Activated CD8-positive, alpha-beta memory T cell treated with anti-CD3 and anti-CD28 coated beads for 1 hour (primary cell): ENCODE data around the gene FCHSD2.
"Not testable (repeated sequence)": the region's sequence is repeated elsewhere in the genome, so short reads cannot be mapped to it uniquely, and the experiment has no call there.

ENCODE experiments used
- DNase-seq, 2 donors: peaks; one replicate each; pipeline ENCODE4 v3.0.0-alpha.2; 2020; ENCODE audit warnings: low read depth in 1 of 2; ENCODE audit errors: extremely low read depth in 1 of 2

Gene FCHSD2

DNA sequence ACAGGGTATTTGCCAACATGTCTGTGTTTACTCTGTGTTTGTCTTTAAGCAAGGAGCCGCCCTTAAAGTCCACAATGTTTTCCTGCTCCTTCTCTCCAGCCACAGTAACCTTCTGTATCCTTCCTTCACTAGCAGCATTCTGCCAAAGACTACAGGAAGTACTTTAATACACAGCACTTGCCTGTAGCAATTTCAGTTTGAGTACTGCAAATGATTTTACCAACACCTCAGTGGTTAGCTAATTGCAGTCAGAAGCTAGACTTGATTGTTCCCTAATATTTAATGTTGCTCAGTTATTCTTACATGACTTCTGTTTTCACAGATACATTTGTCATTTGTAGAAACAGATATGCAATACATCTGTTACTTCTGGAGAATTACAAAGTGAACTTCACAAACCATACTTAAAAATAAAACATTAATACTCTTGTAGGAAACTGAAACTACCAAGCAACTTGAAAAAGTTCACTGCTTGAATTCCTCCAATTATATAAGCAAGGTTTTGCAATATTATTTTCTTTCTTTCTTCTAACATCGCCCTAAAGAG lies 69.1 kb downstream of the FCHSD2 start:
- no peak for DNase-seq

DNA sequence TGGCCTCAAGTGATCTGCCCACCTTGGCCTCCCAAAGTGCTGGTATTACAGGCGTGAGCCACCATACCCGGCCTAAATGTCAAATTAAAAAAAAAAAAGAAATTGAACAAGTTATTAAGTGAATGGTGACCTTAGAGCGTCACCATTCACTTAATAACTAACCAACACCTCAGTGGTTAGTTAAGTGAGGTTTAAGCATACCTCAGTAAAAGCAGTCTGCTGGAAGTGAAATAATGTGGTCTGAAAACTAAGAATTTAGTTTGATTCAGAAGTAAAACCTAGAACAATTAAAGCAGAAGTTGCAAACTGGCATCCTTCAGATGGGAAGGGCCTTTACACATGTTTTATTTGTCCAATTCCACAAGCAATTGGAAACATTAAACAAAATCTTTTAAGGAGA lies 71.5 kb downstream of the FCHSD2 start:
- no peak for DNase-seq

DNA sequence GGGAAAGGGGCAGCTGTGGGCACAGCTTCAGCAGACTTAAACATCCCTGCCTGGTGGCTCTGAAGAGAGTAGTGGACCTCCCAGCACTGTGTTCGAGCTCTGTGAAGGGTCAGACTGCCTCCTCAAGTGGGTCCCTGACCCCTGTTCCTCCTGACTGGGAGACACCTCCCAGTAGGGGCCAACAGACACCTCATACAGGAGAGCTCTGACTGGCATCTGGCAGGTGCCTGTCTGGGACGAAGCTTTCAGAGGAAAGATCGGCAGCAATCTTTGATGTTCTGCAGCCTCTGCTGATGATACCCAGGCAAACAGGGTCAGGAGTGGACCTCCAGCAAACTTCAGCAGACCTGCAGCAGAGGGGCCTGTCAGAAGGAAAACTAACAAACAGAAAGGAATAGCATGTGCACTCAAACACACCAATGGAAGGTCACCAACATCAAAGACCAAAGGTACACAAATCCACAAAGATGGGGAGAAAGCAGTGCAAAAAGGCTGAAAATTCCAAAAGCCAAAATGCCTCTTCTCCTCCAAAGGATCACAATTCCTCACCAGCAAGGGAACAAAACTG lies 80.2 kb downstream of the FCHSD2 start:
- DNase-seq, result not testable (repeated sequence)

DNA sequence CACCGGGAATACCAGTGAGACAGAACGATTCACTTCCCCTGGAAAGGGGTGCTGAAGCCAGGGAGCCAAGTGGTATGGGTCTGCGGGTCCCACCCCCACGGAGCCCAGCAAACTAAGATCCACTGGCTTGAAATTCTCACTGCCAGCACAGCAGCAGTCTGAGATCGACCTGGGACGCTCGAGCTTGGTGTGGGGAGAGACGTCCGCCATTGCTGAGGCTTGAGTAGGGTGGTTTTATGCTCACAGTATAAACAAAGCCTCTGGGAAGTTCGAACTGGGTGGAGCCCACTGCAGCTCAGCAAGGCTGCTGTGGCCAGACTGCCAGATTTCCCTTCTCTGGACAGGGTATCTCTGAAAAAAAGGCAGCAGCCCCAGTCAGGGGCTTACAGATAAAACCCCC lies 80.7 kb downstream of the FCHSD2 start:
- not testable (repeated sequence) for DNase-seq

DNA sequence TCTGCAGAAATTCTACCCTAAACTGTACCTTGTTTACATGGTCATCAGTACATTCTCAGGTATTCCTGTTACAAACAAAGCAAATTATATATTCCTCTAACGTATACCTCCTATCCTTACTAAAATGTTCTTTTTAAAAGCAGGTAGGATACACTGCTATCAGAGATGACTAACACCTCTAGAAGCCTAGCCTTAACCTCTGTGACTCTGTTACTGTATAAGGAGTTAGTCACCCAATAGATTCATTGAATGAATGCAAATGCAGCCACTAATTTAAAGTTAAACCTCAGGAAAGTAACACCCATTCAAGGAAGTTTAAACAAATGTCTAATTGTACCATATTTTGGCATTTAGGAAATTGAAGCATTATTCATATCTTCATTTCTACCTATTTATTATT lies 82.2 kb downstream of the FCHSD2 start:
- no peak for DNase-seq

DNA sequence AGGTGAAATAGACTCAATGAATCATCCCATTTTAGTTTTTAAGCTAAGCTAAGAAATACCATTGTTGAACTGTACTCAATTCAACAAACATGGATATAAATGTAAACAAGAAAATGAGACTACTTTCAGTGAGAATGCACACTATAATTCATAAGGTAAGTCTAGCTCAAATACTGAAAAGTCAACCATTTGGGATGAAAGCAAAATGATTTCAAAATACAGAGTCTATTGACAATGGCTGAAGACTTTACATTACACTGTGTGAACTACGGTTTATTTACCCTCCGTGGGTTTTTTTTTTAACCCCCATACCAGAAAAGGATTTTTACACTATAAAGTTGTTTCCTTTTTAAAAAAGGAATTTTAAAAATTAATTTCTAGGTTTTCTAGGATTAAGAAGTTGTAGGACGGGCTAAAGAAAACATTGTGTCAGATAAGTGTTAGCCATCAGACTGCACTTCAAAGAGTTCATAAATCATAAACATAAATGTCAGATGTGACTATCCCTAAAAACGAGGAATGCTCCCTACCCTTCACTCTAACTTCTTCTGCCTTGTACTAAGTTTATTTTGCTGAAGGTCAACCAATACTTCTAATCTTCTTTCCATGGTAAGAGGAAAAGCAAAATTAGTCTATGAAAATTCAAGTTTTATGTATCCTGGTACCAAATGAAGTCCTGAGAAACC lies 83.0 kb downstream of the FCHSD2 start:
- no peak for DNase-seq

DNA sequence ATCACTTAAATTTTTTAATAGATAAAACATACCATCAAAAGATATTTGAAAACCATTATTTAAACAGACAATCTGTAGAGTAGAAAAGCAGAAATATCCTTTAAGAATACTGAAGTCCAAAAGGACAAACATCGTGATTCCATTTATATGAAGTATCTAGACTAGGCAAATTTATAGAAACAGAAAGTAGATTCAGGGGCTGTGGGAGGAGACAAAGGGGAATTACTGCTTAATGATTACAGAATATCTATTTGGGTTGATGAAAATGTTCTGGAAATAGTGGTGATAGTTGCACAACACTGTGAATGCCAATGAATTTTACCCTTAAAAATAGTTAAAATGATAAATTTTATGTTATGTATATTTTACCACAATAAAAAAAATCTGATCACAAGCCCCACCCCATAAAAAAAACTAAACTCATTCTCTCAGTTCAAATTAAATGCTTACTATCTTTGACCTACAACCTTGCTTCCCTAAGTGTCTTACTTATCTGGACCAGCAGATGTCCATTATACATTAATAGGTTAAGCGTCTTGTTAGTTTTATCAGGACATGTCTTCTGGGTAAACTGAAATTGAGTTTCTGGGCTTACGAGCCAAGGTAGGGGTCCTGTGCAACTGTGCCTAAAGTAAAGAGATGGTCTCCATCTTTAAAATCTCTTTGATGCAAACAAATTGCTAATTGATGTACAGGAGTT lies 86.3 kb downstream of the FCHSD2 start:
- DNase-seq, result no peak

DNA sequence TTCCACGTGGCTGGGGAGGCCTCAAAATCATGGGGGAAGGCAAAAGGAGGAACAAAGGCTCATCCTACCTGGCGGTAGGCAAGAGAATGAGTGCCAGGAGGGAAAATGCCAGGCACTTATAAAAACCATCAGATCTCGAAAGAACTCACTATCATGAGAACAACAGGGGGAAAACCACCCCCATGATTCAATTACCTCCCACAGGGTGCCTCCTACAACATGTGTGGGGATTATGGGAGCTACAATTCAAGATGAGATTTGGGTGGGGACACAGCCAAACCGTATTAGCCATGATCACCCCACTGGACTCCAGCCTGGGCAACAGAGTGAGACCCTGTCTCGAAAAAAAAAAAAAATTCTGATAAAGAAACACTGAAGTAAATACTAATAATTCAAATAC lies 87.1 kb downstream of the FCHSD2 start:
- no peak for DNase-seq

DNA sequence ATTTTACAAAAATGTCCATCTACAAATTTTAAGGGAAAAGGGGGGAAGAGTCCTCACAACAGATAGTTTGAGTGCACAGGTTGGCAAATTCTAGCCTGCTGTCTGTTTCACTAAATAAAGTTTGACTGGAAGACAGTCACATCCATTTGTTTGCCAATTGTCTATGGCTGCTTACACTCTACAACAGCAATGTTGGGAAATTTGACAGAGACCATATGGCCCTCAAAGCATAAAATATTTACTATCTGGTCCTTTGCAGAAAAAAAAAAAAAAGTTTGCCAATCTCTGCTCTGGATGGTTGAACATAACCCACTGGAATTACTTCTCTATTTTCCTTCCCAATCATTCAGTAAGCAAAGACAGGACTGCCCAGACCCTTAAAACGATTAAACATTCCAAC lies 88.2 kb downstream of the FCHSD2 start:
- DNase-seq, result no peak

DNA sequence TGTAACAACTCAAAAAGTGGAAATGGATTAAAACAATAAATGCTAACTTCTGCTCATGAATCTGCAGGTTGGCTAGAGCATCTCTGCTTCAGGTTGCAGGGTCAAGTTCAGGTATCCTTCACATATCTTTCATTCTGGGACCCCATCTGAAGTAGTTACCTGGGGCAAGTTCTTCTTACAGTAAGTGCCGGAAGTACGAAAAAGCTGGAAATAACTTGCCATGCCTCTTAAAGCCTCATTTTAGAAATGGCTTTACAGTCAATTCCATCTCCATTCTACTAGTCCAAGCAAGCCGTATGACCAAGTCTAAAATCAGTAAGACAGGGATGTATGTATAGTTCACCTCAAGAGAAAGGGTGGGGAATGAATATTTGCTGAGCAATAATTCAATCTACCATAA lies 93.7 kb downstream of the FCHSD2 start:
- no peak for DNase-seq

DNA sequence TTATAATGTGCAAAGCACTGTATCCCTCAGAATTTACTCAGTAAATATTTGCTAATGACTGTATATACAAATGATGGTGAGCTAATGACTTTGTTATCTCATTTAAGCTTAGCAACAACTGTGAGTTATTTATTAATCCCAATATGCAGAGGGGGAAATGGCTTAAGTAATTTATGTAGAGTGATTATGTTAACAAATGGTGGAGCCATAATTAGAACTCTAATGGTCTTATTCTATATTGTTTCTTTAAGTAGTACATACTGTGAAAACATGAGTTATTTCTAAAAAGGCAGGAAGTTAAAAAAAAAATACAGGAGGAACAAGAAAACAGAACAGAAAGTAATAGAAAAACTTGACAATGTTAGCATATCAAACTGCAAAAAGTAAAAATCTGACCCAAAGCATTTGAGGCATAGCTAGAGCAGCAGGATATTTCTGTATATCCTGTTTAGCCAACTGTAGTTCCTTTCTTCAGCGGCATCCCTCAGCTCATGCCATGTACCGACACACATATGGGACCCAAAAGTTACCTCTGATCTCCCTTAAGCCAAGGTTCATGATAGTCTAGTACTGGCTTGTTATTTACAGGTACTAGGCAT lies 94.2 kb downstream of the FCHSD2 start:
- no peak for DNase-seq

DNA sequence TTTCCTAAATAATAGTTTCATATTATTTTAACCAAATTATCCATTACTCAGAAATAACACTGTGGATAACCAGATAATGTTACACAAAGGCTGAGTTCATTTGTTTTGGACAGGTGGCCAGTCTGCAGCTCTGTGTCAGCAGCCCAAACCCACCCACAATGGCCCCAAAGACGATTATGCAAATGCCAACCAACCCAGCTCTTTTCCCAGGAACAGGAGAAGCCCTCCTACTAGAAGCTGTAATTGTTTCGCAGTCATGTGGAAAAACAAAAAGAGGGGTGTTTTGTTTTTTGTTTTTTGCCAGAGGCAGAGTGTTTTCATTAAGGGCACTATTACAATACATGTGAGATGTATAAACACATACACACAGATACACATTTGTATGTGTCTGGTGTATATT lies 102.1 kb downstream of the FCHSD2 start:
- no peak for DNase-seq

DNA sequence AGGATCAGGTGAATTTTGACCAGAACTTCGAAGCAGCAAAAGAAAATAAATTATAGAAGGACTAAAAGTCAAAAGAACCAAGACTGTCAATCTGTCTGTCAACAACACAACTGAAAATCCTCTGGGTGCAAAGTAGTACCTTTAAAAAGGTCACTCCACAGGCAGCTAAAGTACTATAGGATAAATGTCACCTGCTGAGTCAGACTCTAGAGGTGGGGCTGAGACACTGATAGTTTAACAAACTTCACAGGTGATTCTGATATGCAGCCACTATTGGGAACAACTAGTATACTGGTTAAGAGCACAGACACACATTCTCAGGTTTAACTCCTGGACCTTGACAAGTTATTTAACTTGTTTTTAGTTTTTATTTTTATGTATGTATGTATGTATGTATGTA lies 107.3 kb downstream of the FCHSD2 start:
- DNase-seq, result no peak

DNA sequence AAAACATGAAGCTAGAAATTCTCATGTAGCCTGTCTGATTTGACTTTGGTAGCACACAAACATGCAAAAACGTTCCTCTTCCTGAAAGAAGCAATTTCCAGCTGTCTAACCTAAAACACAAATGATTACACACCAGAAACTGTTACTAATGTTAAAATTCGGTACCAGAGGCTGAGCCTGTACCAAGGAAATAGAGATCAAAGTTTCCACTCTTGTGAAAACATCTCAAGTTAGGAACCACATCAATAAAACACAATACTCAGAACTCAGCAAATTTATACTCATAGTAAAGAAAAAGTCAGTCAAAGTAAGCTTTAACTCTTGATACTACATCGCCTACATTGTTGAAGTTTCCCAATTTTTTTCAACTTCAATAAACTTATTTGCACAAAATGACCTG lies 107.8 kb downstream of the FCHSD2 start:
- no peak for DNase-seq

DNA sequence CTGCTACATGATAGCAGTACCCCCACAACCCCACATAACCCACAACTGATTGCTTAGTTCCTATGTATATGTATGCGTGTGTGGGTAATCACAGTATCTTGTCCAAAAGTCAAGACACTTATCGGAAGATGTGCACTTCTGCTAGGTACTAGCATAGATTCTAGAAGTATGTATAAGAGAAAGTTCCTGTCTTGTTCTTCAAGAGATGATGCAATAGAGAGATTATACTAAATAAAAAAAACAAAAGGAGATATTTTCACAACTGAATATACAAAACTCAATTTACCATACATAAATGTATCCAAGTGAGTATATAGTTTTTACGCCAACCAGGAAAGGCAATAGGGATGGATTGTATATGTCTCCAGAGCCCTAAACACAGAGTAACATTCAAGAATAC lies 112.0 kb downstream of the FCHSD2 start:
- no peak for DNase-seq

DNA sequence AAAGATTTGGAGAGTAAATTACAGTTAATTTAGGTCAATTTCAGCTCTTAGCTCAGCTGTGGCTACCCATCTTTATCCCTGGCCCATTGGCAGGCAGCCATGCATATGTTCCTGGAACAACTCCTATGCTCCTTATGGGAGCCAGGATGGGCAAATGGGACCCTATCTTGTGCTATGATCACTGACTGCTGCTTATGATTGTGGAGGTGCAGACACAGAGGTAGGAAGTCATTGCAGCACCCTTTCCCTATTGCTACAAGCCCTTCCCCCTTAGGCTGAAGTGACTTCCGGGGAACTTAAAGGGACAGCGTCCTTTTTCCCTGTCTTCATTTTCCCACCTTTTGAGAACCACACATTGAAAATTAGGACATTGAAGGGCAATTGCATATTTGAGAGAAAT lies 112.7 kb downstream of the FCHSD2 start:
- DNase-seq, result no peak

DNA sequence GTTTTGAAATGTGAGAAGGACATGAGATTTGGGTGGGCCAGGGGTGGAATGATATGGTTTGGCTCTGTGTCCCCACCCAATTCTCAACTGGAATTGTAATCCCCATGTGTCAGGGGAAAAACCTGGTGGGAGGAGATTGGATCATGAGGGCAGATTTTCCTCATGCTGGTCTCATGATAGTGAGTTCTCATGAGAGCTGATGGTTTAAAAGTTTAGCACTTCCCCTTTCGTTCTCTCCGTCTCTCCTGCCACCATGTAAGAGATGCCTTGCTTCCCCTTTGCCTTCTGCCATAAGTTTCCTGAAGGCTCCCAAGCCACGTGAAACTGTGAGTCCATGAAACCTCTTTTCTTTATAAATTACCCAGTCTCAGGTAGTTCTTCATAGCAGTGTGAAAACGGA lies 113.5 kb downstream of the FCHSD2 start:
- no peak for DNase-seq

DNA sequence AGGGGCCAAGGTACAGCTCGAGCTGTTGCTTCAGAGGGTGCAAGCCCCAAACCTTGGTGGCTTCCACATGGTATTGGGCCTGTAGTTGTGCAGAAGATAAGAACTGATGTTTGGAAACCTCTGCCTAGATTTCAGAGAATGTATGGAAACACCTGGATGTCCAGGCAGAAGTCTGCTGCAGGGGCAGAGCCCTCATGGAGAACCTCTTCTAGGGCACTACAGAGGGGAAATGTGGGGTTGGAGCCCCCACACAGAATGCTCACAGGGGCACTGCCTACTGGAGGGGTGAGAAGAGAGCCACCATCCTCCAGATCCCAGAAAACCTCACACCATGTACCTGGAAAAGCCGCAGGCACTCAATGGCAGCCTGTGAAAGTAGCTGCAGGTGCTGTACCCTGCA lies 114.3 kb downstream of the FCHSD2 start:
- not testable (repeated sequence) for DNase-seq

DNA sequence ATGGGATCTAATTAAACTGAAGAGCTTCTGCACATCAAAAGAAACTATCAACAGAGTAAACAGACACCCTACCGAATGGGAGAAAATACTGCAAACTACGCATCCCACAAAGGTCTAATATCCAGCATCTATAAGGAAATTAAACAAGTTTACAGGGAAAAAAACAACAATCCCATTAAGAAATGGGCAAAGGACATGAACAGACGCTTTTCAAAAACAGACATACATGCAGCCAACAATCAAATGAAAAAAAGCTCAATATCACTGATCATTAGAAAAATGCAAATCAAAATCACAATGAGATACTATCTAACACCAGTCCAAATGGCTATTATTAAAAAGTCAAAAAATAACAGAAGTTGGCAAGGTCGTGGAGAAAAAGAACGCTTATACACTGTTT lies 117.5 kb downstream of the FCHSD2 start:
- no peak for DNase-seq

DNA sequence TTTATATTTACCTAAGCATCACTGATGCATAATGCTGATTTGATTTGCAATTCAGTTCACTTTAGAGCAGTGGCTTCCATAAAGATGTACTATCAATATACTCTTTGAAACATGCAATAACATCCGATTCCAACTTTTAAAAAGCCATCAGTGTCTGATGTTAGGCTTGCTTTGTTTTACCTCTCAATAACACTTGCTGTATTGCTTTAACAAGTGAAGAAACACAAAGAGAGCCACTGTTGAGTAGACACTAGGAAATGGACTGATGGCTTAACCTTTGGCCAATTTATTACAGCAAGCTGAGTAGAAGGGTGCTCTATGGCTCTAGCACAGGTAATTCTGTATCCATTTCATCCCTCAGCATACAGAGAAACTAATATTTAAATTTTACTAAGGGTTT lies 122.1 kb downstream of the FCHSD2 start:
- DNase-seq, result no peak

DNA sequence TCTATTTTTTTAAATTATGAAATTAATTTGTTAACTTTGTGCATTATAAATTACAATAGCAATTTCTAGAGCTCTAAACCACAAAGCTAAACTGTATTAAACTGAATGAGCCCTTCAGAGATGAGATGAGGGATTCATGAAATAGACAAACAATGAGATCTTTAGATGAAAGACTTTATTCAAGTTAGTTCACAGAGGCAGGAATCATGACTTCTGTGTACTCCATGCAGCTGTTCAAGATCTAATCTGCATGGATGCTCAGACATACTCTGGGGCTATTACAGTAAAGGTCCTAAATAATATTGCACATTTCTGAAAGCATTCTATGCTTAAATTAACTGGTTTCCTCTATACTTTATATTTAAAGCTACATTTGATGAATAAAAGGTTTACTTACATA lies 122.7 kb downstream of the FCHSD2 start:
- DNase-seq, result no peak

DNA sequence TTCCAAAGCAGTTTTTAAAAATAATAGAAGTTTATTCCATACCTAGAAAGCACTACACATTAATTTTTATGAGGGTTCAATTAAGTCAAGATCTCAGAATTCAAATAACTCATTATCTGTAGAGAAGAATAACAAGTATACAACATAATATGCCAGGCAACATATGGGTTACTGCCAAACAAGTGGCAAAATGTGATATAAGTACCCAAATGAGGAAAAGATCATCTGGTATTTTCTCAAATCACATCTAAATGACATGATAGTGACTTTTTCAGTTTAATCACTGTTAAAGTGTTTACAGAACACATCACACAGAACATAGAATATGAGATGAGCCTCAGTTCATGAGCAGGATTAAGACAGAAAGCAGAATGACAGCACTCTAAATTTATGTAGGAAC lies 123.3 kb downstream of the FCHSD2 start:
- no peak for DNase-seq
